PC-3 (cell line): ENCODE data around the gene PREX1.

Experiments
- EZH2phosphoT487 ChIP-seq: fragments of 300-600 bp; sonication (generic); IDR thresholded peaks from 2 replicates; pipeline ENCODE4 v1.6.1; 2018; ENCODE audit warnings: mild to moderate bottlenecking, antibody characterized with exemption, low read length, borderline replicate concordance
- TF ChIP-seq, protein P1 (sequence below): fragments of 300-600 bp; sonication (generic); conservative IDR thresholded peaks from 2 replicates; pipeline ENCODE4 v1.5.1; 2017; ENCODE audit warnings: antibody characterized with exemption, low read depth, mild to moderate bottlenecking, low read length

DNA sequence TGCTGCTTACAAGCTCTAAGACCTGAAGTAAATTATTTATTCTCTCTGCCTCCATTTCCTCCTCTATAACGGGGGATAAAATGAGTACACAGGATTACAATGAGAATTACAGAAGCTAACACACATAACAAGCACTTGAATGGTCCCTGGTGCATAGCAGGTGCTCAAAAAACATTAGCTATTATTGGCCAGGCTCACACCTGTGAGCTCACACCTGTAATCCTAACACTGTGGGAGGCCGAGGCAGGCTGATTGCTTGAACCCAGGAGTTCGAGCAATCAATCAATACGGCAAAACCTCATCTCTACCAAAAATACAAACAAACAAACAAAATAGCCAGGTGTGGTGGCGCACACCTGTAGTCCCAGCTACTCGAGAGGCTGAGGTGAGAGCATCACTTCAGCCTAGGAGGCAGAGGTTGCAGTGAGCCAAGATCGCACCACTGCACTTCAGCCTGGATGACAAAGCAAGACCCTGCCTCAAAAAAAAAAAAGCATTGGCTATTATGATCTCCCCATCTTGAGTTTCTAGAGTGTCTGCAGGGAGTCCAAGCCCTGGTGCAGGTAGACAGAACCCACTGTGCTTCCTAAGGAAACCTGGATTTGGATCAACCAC lies 68.1 kb downstream of the PREX1 start:
- TF ChIP-seq, protein P1, sequence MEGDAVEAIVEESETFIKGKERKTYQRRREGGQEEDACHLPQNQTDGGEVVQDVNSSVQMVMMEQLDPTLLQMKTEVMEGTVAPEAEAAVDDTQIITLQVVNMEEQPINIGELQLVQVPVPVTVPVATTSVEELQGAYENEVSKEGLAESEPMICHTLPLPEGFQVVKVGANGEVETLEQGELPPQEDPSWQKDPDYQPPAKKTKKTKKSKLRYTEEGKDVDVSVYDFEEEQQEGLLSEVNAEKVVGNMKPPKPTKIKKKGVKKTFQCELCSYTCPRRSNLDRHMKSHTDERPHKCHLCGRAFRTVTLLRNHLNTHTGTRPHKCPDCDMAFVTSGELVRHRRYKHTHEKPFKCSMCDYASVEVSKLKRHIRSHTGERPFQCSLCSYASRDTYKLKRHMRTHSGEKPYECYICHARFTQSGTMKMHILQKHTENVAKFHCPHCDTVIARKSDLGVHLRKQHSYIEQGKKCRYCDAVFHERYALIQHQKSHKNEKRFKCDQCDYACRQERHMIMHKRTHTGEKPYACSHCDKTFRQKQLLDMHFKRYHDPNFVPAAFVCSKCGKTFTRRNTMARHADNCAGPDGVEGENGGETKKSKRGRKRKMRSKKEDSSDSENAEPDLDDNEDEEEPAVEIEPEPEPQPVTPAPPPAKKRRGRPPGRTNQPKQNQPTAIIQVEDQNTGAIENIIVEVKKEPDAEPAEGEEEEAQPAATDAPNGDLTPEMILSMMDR, result no peak
- TF ChIP-seq EZH2phosphoT487, result no peak
